H1 (cell line): ENCODE data around the gene C19orf44. TPM values are rescaled to one million over a fixed set of nuclear protein-coding genes. Genes with fewer than 3 reads are reported as not detected.

Experiments
- polyA plus RNA-seq, 7 experiments: library from polyadenylated mRNA; depleted of rRNA in 3 of 7; stranded (reverse) in 5 of 7; unstranded in 2 of 7; fragments of >200 nt in 5 of 7; fragments of 200-250 nt in 2 of 7; gene quantifications; 1 replicate in 5 of 7; 2 replicates in 1 of 7; 4 replicates in 1 of 7; pipeline versions ENCODE4 v1.2.1 to v1.2.3, GENCODE V29; 2011 to 2013; ENCODE audit warnings: missing spikeins in 2 of 7, mixed read lengths in 2 of 7
- small RNA-seq: library from polyadenylated mRNA; stranded (forward); fragments of <200 nt; extraction: miRNeasy Mini kit (QIAGEN cat#:217004); gene quantifications from one replicate; pipeline ENCODE3, GENCODE V24; 2013; ENCODE audit not compliant: insufficient read depth
- total RNA-seq: library from RNA; stranded (reverse); fragmentation: NEBNext Ultra II Directional; extraction: Animal tissue kit (Norgen Biotek cat#: 25700); gene quantifications from 2 replicates; pipeline ENCODE4 v1.2.1, GENCODE V29; 2021

The C19orf44 gene
- total and polyA plus RNA-seq, 2 of the 8 experiments (the other 6 are each of a cell fraction or from before 2014, with no cell fraction given): 2.1 to 4.5 TPM

Small RNA genes within 50 kb of the gene (small RNA-seq; reads per million reads assigned to genes)
- gene RN7SL146P: not detected

Other genes starting within 250 kb of the C19orf44 start
- gene KLF2, start 171.6 kb upstream of the C19orf44 start, total RNA-seq: 0.19 and 0.52 TPM in 2 replicates
- 0.11 and 0.33 TPM in 2 replicates for gene KLF2, start 171.6 kb upstream of the C19orf44 start, polyA plus RNA-seq (2011; rRNA removed)
- gene EPS15L1, start 24.4 kb upstream of the C19orf44 start, total RNA-seq: 36.6 and 37.2 TPM in 2 replicates
- 17.6 and 22.4 TPM in 2 replicates for gene EPS15L1, start 24.4 kb upstream of the C19orf44 start, polyA plus RNA-seq (2011; rRNA removed)
- 0.32 and 0.33 TPM in 2 replicates for gene CALR3, start 227 bp upstream of the C19orf44 start, total RNA-seq
- gene CALR3, start 227 bp upstream of the C19orf44 start, polyA plus RNA-seq (2011; rRNA removed): 0.11 TPM in 1 of 2 replicates, not detected in the other
- gene CHERP, start 46.0 kb downstream of the C19orf44 start, total RNA-seq: 72.5 and 73.7 TPM in 2 replicates
- gene CHERP, start 46.0 kb downstream of the C19orf44 start, polyA plus RNA-seq (2011; rRNA removed): 13.9 and 23.9 TPM in 2 replicates
- 26.0 and 28.5 TPM in 2 replicates for gene SLC35E1, start 76.0 kb downstream of the C19orf44 start, total RNA-seq
- gene SLC35E1, start 76.0 kb downstream of the C19orf44 start, polyA plus RNA-seq (2011; rRNA removed): 31.2 and 31.9 TPM in 2 replicates
- gene MED26, start 131.8 kb downstream of the C19orf44 start, total RNA-seq: 10.7 and 12.3 TPM in 2 replicates
- 5.3 and 6.2 TPM in 2 replicates for gene MED26, start 131.8 kb downstream of the C19orf44 start, polyA plus RNA-seq (2011; rRNA removed)
- gene SMIM7, start 163.8 kb downstream of the C19orf44 start, total RNA-seq: 67.5 and 69.9 TPM in 2 replicates
- gene SMIM7, start 163.8 kb downstream of the C19orf44 start, polyA plus RNA-seq (2011; rRNA removed): 51.7 and 55.5 TPM in 2 replicates
- 8.9 and 9.8 TPM in 2 replicates for gene TMEM38A, start 164.7 kb downstream of the C19orf44 start, total RNA-seq
- gene TMEM38A, start 164.7 kb downstream of the C19orf44 start, polyA plus RNA-seq (2011; rRNA removed): 9.2 and 11.2 TPM in 2 replicates
- not detected in 2 replicates for gene NWD1, start 223.5 kb downstream of the C19orf44 start, total RNA-seq
- 0.02 TPM in 2 replicates for gene NWD1, start 223.5 kb downstream of the C19orf44 start, polyA plus RNA-seq (2011; rRNA removed)